Retinal pigment epithelial cell (primary cell): ENCODE results near the gene PRR20G.

Experiments used
- DNase-seq: peaks from one replicate; pipeline ENCODE4 v3.0.0-alpha.2; 2010; ENCODE audit warnings: low read depth
- H3K4me3 ChIP-seq: 2 replicates; pipeline ENCODE4 v1.5.1; 2011; ENCODE audit warnings: mild to moderate bottlenecking, low read length, control low read depth, moderate library complexity
- TF ChIP-seq, protein P1 (sequence below): conservative IDR thresholded peaks from 2 replicates; pipeline ENCODE4 v1.5.1; 2011; ENCODE audit warnings: low read depth, low read length, control low read depth, inconsistent platforms

The PRR20G gene

DNA sequence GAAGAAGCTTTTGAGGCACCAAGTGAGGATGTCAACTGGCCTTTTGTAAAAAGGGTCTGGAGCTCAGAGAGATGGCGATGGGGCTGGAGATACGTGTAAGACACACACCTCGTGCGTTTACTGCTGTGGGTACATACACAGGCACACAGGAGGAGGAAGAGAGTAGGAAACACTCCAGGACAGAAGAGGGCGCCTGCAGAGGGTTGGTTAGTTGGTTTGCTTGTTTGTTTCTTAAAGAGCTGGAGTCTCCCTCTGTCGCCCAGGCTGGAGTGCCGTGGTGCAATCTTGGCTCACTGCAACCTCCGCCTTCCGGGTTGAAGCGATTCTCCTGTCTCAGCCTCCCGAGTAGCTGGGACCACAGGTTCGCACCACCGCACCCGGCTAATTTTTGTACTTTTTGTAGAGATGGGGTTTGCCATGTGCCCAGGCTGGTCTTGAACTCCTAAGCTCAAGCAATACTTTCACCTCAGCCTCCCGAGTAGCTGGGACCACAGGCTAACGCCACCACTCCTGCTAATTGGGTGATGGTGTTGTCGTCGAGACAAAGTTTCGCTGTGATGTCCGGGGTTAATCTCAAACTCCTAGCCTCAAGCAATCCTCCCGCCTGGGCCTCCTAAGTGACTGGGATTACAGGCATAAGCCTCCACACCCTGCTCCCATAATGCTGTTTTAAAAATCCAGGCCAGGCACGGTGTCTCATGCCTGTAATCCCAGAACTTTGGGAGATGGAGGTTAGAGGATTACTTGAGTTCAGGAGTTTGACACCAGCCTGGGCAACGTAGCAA is 1.3 kb upstream of the PRR20G start:
- no peak overlapping the region for H3K4me3 ChIP-seq
- DNase-seq, result no peak
- TF ChIP-seq, protein P1, sequence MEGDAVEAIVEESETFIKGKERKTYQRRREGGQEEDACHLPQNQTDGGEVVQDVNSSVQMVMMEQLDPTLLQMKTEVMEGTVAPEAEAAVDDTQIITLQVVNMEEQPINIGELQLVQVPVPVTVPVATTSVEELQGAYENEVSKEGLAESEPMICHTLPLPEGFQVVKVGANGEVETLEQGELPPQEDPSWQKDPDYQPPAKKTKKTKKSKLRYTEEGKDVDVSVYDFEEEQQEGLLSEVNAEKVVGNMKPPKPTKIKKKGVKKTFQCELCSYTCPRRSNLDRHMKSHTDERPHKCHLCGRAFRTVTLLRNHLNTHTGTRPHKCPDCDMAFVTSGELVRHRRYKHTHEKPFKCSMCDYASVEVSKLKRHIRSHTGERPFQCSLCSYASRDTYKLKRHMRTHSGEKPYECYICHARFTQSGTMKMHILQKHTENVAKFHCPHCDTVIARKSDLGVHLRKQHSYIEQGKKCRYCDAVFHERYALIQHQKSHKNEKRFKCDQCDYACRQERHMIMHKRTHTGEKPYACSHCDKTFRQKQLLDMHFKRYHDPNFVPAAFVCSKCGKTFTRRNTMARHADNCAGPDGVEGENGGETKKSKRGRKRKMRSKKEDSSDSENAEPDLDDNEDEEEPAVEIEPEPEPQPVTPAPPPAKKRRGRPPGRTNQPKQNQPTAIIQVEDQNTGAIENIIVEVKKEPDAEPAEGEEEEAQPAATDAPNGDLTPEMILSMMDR, result no peak

DNA sequence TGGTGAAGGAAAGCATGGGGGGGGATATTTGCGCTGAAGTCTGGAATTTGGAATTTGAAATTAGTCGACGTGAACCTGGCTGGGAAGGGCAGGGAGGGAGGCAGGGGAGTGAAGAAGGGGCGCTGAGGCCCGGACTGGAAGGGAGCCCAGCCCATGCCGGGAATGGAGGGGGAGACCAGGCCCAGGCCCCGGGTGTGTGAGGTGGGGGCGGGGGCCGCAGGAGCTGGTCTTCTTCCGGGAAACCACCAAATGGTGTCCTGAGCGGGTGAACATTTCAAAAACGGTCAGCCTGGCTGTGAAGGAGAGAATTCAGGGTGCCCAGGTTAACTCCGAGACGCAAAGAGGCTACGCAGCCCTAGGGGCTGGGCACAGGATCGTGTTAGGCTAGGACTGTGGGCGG is 497 bp upstream of the PRR20G start:
- TF ChIP-seq, protein P1, result no peak
- no peak overlapping the region for H3K4me3 ChIP-seq
- DNase-seq, result no peak

DNA sequence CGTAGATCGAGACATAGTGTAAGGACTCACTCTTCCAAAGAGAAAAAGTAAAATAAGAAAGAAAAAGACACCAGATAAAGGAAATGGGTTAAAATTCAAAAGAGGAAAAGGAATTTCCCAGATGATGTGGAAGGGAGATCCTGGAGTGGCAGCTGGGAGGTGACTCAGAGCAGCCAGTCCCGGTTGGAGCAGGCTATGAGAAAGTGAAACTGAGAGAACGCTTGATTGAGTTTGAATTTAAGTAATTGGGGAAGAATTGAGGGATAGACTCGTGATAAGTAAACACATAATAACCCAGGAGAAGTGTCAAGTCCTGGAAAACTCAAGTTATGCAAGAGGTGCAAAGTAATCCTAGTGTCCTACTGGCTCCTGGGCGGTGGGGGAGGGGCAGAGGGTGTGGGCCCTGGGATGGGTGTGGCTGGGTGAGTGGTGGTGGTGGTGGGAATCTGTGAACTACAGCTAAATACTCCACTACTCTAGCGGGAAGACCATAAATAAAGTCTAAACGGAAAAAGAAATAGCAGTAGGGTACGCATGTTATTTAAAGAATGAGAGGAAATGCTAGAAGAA is 1.2 kb downstream of the PRR20G start:
- H3K4me3 ChIP-seq, result no peak overlapping the region
- DNase-seq, result no peak
- TF ChIP-seq, protein P1, result no peak

DNA sequence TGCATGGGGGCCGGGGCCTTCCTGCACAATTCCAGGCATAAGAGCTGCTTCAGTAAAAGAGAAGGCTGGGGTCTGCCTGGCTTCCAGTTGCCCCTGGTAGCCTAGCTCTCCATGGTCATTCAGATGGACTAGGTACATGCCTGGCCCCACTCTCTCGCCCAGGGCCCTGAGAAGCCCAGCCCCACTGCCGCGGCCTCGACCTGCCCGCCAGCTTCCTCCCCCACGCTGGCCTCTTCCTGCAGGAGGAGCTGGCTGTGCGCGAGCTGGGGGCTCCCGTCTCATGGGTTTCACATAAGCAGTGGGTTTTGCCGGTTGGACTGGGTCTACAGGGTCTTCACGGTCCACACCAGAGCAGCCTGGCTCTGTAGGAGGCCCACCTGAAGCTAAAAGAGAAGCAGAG is 3.6 kb downstream of the PRR20G start:
- TF ChIP-seq, protein P1, result no peak
- no peak overlapping the region for H3K4me3 ChIP-seq
- no peak for DNase-seq

DNA sequence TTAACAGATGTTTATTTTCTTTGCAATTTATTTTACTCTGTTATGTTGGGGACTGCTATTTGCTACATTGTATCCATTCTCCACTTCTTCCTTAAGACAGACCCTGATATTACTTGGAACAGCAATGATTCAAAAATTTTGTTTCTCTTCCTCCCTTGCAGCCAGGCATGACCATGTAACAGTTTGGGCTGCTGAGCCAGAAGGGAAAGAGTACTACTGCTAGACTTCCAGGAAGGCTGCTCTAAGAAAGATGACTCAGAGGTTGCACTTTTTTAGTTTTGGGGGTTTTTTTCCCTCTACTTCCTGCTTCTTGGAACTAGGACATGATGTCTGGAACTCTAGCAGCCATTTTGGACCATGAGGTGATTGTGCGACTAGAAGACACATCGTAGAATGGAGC is 10.3 kb downstream of the PRR20G start:
- TF ChIP-seq, protein P1, result no peak
- DNase-seq, result no peak
- no peak overlapping the region for H3K4me3 ChIP-seq

DNA sequence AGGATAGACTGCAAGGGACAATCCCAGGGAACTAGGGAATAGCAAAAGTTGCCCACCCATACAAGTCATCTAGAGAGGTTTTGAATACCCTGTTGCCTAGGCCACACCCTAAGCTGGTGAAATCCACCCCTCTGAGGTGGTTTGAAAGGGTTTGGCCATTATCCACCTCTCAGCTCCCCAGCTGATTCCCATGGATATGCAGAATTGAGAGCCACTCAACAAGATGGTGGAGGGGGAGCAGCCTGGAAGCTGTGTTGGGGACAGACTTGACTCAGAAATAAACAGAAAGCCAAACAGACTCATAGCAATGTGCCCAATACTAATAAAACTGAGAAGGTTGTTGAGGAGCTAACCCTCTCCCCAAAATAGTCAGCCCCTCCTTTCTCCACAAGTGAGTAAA is 10.9 kb downstream of the PRR20G start:
- TF ChIP-seq, protein P1, result no peak
- DNase-seq, result no peak
- H3K4me3 ChIP-seq, result no peak overlapping the region

DNA sequence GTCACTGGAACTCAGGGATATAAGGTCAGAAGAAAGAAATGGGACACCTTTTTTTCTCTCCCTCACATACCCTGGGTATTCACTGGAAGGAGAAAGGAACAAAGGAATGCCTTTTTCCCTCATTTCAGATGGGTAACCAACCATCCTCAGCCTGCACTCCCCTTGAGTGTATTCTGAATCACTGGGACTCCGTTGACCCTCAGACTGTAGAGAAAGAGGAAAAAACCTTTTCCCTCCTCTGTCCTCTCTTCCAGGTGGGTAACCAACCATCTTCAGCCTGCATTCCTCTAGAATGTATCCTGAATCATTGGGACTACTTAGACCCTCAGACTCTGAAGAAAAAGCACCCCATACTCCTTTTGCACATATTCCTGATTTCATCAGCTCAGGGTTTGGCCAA is 11.4 kb downstream of the PRR20G start:
- DNase-seq, result no peak
- TF ChIP-seq, protein P1, result no peak
- H3K4me3 ChIP-seq, result no peak overlapping the region
